ENCODE data around the gene INPP5D. TPM values are rescaled to one million over a fixed set of nuclear protein-coding genes. Genes with fewer than 3 reads are reported as not detected.

The INPP5D gene
- total and polyA plus RNA-seq, 2 of the 13 experiments (the other 11 are each of a cell fraction or from before 2014, with no cell fraction given) = 16.7 to 18.0 TPM

GRCh38 chr2:233060501-233060979, 398 bp downstream of the INPP5D start (continued):
- TF ChIP-seq PBX2 (CRISPR knock-in tag; IDR thresholded peaks at IDR 0.05) (no peak), ZNF768 (CRISPR knock-in tag; IDR thresholded peaks at IDR 0.05) (no peak), MLLT10 (CRISPR knock-in tag; IDR thresholded peaks at IDR 0.05) (no peak), BCL3 (CRISPR knock-in tag; IDR thresholded peaks at IDR 0.05) (no peak; the same call in 1 of the 2 replicates), LCORL (IDR thresholded peaks at IDR 0.05) (no peak), LCORL (CRISPR knock-in tag; IDR thresholded peaks at IDR 0.05) (no peak), MAFG (CRISPR knock-in tag; IDR thresholded peaks at IDR 0.05) (no peak), FOXP1 (IDR thresholded peaks at IDR 0.05) (no peak), FOXP1 (CRISPR knock-in tag; IDR thresholded peaks at IDR 0.05) (no peak), ZNF138 (CRISPR knock-in tag; IDR thresholded peaks at IDR 0.05; ENCODE audit: low read depth) (no peak), HNF1A (IDR thresholded peaks at IDR 0.05; ENCODE audit: low read depth) (no peak), HNF1A (CRISPR knock-in tag; IDR thresholded peaks at IDR 0.05; ENCODE audit: borderline replicate concordance) (no peak), ZNF737 (CRISPR knock-in tag; IDR thresholded peaks at IDR 0.05; ENCODE audit: borderline replicate concordance) (no peak), EP300 (IDR thresholded peaks at IDR 0.05; ENCODE audit: low read depth in 2 of 2, low read length in 2 of 2) (no peak), EP300 (CRISPR knock-in tag; IDR thresholded peaks at IDR 0.05; ENCODE audit: borderline replicate concordance) (0 out of 2 replicates have a peak, but pooled peaks have one; percentile 13), ZNF180 (CRISPR knock-in tag; IDR thresholded peaks at IDR 0.05; ENCODE audit: borderline replicate concordance, low read depth) (no peak), ZNF296 (CRISPR knock-in tag; conservative IDR thresholded peaks at IDR 0.05) (no peak), THAP9 (CRISPR knock-in tag; IDR thresholded peaks at IDR 0.05; ENCODE audit: borderline replicate concordance) (no peak), NR2C2 (CRISPR knock-in tag; IDR thresholded peaks at IDR 0.05; ENCODE audit: borderline replicate concordance) (0 out of 2 replicates have a peak, but pooled peaks have one; percentile 9), CENPT (CRISPR knock-in tag; IDR thresholded peaks at IDR 0.05; ENCODE audit: low read depth) (no peak)
- TF ChIP-seq, protein P1, sequence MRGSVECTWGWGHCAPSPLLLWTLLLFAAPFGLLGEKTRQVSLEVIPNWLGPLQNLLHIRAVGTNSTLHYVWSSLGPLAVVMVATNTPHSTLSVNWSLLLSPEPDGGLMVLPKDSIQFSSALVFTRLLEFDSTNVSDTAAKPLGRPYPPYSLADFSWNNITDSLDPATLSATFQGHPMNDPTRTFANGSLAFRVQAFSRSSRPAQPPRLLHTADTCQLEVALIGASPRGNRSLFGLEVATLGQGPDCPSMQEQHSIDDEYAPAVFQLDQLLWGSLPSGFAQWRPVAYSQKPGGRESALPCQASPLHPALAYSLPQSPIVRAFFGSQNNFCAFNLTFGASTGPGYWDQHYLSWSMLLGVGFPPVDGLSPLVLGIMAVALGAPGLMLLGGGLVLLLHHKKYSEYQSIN (CRISPR knock-in tag; IDR thresholded peaks at IDR 0.05; ENCODE audit: borderline replicate concordance) = no peak
